22Rv1 (cell line): ENCODE results near the gene ARL10.

ENCODE experiments used
- ZFX ChIP-seq: fragments of 450-650 bp; IDR thresholded peaks from 2 replicates; pipeline ENCODE4 v1.6.1; 2017; ENCODE audit warnings: antibody characterized with exemption, borderline replicate concordance
- TF ChIP-seq, protein P1 (sequence below): fragments of 450-650 bp; IDR thresholded peaks from 2 replicates; pipeline ENCODE4 v1.5.1; 2017; ENCODE audit warnings: mild to moderate bottlenecking

DNA sequence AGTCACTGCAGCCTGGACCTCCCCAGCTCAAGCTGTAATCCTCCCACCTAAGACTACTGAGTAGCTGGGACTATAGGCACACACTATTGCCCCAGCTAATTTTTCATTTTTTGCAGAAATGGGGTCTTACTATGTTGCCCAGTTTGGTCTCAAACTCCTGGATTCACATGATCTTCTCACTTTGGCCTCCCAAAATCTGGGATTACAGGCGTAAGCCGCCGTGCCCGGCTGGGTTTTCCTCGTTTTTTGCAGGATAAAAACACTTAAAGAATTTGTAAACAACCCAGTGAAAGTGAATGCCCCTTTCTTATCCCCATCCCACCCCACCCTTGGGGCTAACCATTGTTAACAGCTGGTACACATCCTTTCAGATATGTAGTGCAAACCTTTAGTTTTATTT lies 43.3 kb downstream of the ARL10 start:
- TF ChIP-seq, protein P1, sequence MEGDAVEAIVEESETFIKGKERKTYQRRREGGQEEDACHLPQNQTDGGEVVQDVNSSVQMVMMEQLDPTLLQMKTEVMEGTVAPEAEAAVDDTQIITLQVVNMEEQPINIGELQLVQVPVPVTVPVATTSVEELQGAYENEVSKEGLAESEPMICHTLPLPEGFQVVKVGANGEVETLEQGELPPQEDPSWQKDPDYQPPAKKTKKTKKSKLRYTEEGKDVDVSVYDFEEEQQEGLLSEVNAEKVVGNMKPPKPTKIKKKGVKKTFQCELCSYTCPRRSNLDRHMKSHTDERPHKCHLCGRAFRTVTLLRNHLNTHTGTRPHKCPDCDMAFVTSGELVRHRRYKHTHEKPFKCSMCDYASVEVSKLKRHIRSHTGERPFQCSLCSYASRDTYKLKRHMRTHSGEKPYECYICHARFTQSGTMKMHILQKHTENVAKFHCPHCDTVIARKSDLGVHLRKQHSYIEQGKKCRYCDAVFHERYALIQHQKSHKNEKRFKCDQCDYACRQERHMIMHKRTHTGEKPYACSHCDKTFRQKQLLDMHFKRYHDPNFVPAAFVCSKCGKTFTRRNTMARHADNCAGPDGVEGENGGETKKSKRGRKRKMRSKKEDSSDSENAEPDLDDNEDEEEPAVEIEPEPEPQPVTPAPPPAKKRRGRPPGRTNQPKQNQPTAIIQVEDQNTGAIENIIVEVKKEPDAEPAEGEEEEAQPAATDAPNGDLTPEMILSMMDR, result no peak
- no peak for TF ChIP-seq ZFX
